Parathyroid adenoma (tissue), 2 donors: ENCODE data around the gene SCN5A.

ENCODE experiments used
- H2AFZ ChIP-seq: fragments of 300-600 bp; sonication (generic); one replicate; pipeline ENCODE4 v1.7.0; 2017; ENCODE audit warnings: antibody characterized with exemption, mild to moderate bottlenecking
- H3K27ac ChIP-seq: fragments of 300-600 bp; sonication (generic); one replicate; pipeline ENCODE4 v1.7.0; 2017
- H3K27me3 ChIP-seq: fragments of 300-600 bp; sonication (generic); one replicate; pipeline ENCODE4 v1.7.0; 2017; ENCODE audit warnings: low read length; ENCODE audit not compliant: control insufficient read depth, insufficient read depth
- H3K36me3 ChIP-seq: fragments of 300-600 bp; sonication (generic); one replicate; pipeline ENCODE4 v1.7.0; 2017; ENCODE audit warnings: low read length; ENCODE audit not compliant: control insufficient read depth, insufficient read depth
- H3K4me1 ChIP-seq: fragments of 300-600 bp; sonication (generic); one replicate; pipeline ENCODE4 v1.7.0; 2017; ENCODE audit warnings: control low read depth
- H3K4me2 ChIP-seq: fragments of 300-600 bp; sonication (generic); one replicate; pipeline ENCODE4 v1.7.0; 2017; ENCODE audit warnings: low read length
- H3K4me3 ChIP-seq: fragments of 300-600 bp; sonication (generic); one replicate; pipeline ENCODE4 v1.7.0; 2017; ENCODE audit warnings: low read depth, low read length
- H3K79me2 ChIP-seq: fragments of 300-600 bp; sonication (generic); one replicate; pipeline ENCODE4 v1.7.0; 2017; ENCODE audit warnings: control low read depth
- H3K9ac ChIP-seq: fragments of 300-600 bp; sonication (generic); one replicate; pipeline ENCODE4 v1.7.0; 2017; ENCODE audit warnings: mild to moderate bottlenecking
- H3K9me3 ChIP-seq: fragments of 300-600 bp; sonication (generic); one replicate; pipeline ENCODE4 v1.7.0; 2017; ENCODE audit warnings: low read length; ENCODE audit not compliant: control insufficient read depth
- TF ChIP-seq, protein P1 (sequence below): fragments of 300-600 bp; sonication (generic); IDR thresholded peaks from one replicate; pipeline ENCODE4 v1.7.0; 2017; ENCODE audit warnings: antibody characterized with exemption, mild to moderate bottlenecking
- donor health status: primary hyperparathyroidism.

The SCN5A gene

GRCh38 chr3:38541806-38542205 is 107.7 kb downstream of the SCN5A start:
- no peaks in the 10 kb centered on the region for H3K27me3 ChIP-seq
- H3K9me3 ChIP-seq = no peaks in the 10 kb centered on the region
- no peaks in the 10 kb centered on the region for H3K79me2 ChIP-seq
- no peaks in the 10 kb centered on the region for H3K4me1 ChIP-seq
- TF ChIP-seq, protein P1, sequence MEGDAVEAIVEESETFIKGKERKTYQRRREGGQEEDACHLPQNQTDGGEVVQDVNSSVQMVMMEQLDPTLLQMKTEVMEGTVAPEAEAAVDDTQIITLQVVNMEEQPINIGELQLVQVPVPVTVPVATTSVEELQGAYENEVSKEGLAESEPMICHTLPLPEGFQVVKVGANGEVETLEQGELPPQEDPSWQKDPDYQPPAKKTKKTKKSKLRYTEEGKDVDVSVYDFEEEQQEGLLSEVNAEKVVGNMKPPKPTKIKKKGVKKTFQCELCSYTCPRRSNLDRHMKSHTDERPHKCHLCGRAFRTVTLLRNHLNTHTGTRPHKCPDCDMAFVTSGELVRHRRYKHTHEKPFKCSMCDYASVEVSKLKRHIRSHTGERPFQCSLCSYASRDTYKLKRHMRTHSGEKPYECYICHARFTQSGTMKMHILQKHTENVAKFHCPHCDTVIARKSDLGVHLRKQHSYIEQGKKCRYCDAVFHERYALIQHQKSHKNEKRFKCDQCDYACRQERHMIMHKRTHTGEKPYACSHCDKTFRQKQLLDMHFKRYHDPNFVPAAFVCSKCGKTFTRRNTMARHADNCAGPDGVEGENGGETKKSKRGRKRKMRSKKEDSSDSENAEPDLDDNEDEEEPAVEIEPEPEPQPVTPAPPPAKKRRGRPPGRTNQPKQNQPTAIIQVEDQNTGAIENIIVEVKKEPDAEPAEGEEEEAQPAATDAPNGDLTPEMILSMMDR = no peak
- H3K9ac ChIP-seq = no peak overlapping the region
- no peak overlapping the region for H3K4me2 ChIP-seq
- no peak overlapping the region for H3K4me3 ChIP-seq
- no peak overlapping the region for H2AFZ ChIP-seq
- H3K27ac ChIP-seq = no peak overlapping the region
- H3K36me3 ChIP-seq = no peaks in the 10 kb centered on the region

DNA sequence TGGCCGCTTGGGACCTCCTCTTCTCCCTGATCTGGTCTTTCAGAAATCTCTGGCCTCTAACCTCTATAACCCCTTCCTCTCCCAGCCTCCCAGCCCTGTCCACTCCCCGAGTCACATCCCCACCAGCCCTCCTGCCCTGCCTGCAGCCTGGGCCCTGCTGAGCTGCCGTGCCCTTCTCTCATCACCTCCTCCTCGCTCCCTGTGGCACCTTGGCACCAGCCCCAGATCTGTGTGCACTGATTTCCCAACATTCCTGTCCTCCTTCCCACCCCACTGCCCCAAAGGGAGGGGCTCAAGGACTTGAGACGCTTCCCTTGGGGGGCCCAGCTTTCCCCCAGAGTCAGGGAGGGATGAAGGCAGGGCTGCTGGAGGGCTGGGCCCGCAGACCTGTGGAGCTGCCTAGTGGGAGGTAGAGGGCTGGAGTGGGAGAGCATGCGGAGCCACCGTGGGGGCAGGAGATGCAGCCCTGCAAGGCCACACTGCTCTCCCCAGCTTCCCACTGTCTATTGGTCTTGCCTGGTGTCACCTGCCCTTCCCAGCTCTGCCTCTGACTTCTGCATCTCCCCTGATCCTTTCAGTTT is 110.6 kb downstream of the SCN5A start:
- TF ChIP-seq, protein P1 = no peak
- no peak overlapping the region for H3K27ac ChIP-seq

DNA sequence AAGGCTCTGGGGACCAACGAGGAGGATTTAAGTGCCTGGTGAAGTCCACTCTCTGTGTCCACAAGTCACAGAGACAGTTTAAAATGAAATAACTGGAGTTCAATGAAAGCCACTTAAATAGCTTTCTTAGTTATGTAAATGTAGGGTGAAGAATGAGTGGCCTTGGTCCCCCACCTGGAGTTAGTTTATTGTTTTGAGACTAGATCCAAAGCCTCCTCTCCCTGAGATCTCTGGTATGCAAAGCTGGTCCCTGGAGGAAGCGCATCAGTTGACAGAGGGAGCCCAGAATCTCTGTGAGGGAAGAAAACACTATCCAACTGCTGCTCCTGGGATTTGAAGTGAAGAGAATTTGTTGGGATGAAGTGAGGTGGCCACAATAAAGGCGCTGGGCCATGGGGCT is 112.8 kb downstream of the SCN5A start:
- H3K4me1 ChIP-seq = no peaks in the 10 kb centered on the region
- H3K9me3 ChIP-seq = no peaks in the 10 kb centered on the region
- no peak overlapping the region for H2AFZ ChIP-seq
- H3K27ac ChIP-seq = no peak overlapping the region
- H3K36me3 ChIP-seq = no peaks in the 10 kb centered on the region
- H3K9ac ChIP-seq = no peak overlapping the region
- no peaks in the 10 kb centered on the region for H3K27me3 ChIP-seq
- TF ChIP-seq, protein P1 = no peak
- no peaks in the 10 kb centered on the region for H3K79me2 ChIP-seq
- H3K4me3 ChIP-seq = no peak overlapping the region
- no peak overlapping the region for H3K4me2 ChIP-seq

More for the DNA sequence above, 110.6 kb downstream of the SCN5A start:
- Histone ChIP-seq H3K27me3 (no peaks in the 10 kb centered on the region), H3K4me3 (no peak overlapping the region), H3K9me3 (no peaks in the 10 kb centered on the region), H3K9ac (no peak overlapping the region), H3K4me1 (no peaks in the 10 kb centered on the region), H2AFZ (no peak overlapping the region), H3K79me2 (no peaks in the 10 kb centered on the region), H3K4me2 (no peak overlapping the region), H3K36me3 (no peaks in the 10 kb centered on the region)

DNA sequence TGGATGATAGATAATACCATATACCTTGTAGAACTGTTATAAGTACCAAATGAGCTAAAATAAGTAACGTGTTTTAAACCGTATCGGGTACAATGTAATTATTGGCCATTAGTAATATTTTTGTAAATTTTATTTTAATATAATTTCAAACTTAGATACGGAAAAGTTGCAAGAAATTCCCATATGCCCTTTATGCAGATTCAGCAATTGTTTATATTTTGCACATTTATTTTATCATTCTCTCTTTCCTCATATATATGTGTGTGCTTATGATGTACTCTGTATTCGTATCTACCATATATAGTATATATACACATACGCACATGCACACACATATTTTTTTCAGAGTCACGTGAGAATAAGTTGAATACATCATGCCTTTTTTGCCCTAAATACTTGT is 114.9 kb downstream of the SCN5A start:
- H3K4me2 ChIP-seq = no peak overlapping the region

More for the DNA sequence above, 114.9 kb downstream of the SCN5A start:
- Histone ChIP-seq H3K4me3 (no peak overlapping the region), H3K9ac (no peak overlapping the region), H2AFZ (no peak overlapping the region), H3K4me1 (no peaks in the 10 kb centered on the region), H3K9me3 (no peaks in the 10 kb centered on the region), H3K27me3 (no peaks in the 10 kb centered on the region), H3K79me2 (no peaks in the 10 kb centered on the region), H3K36me3 (no peaks in the 10 kb centered on the region), H3K27ac (no peak overlapping the region)
- TF ChIP-seq, protein P1 = no peak
